Kidney epithelial cell (primary cell): Measurements from ENCODE around the gene PLA2G2D. TPM values are rescaled to one million over a fixed set of nuclear protein-coding genes. Genes with fewer than 3 reads are reported as not detected.

ENCODE experiments used
- DNase-seq: peaks from one replicate; pipeline ENCODE4 v3.0.0-alpha.2; 2010; ENCODE audit warnings: low read depth
- H3K27me3 ChIP-seq: 2 replicates; pipeline ENCODE4 v1.6.0; 2011; ENCODE audit warnings: low read length; ENCODE audit not compliant: control insufficient read depth, insufficient read depth
- H3K36me3 ChIP-seq: 2 replicates; pipeline ENCODE4 v1.5.1; 2011; ENCODE audit warnings: low read length; ENCODE audit not compliant: control insufficient read depth, insufficient read depth
- H3K4me3 ChIP-seq: 2 replicates; pipeline ENCODE4 v1.5.1; 2011; ENCODE audit warnings: low read depth, mild to moderate bottlenecking, control low read depth, low read length
- CTCF ChIP-seq: IDR thresholded peaks from 2 replicates; pipeline ENCODE4 v1.5.1; 2011; ENCODE audit warnings: mild to moderate bottlenecking, moderate library complexity, low read length, control low read depth, inconsistent platforms; ENCODE audit not compliant: insufficient read depth, poor library complexity, severe bottlenecking
- total RNA-seq: library from RNA; depleted of rRNA; stranded (reverse); fragments of >200 nt; gene quantifications from 2 replicates; pipeline ENCODE4 v1.2.3, GENCODE V29; 2015

PLA2G2D gene
- total RNA-seq, 1 donor from 2014 or later, result not detected

GRCh38 chr1:20151906-20152598 lies 32.7 kb upstream of the PLA2G2D start:
- Histone ChIP-seq H3K36me3 (no peaks in the 10 kb centered on the region), H3K4me3 (peak overlapping the region; percentile 26), H3K27me3 (no peaks in the 10 kb centered on the region)
- TF ChIP-seq CTCF, result peak; percentile 87
- peak; percentile 21 for DNase-seq

DNA sequence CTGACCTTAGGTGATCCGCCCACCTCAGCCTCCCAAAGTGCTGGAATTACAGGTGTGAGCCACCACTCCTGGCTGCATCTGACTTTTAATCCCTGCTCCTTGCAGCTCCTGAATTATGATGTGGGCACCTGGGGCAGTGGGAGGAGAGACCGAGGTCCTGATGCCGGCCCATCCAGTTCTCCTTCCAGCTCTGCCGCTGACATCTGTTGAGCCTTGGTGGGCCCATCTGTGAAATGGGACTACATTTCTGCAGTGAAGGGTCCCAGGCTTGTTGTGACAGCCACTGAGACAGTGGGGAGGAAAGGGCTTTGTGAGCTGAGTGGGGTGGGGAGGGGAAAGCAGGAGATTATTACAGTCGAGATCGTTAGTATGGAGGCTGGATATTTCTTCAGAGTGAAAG lies 31.6 kb upstream of the PLA2G2D start:
- H3K36me3 ChIP-seq, result no peaks in the 10 kb centered on the region
- no peak overlapping the region for H3K4me3 ChIP-seq
- no peak for DNase-seq
- no peak for TF ChIP-seq CTCF
- H3K27me3 ChIP-seq, result no peaks in the 10 kb centered on the region

DNA sequence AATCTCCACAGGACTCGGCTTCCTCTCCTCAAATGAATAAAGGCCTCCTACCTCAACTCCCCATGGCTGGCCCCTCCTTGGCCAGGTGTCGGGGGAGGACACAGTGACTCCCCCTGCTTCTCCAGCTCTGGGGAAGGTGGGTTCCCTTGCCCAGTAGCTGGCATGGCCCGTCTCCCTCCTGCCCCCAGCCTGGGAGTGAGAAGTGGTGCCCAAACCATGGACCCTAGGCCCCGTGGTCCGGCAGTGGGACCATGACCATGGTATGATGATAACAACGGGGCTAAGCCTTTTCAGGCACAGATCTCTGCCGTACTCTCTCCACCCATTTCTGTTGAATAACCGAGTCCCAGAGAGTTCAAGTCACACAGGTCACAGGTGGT lies 31.0 kb upstream of the PLA2G2D start:
- no peak for DNase-seq
- H3K27me3 ChIP-seq, result no peaks in the 10 kb centered on the region
- no peak for TF ChIP-seq CTCF
- no peak overlapping the region for H3K4me3 ChIP-seq
- H3K36me3 ChIP-seq, result no peaks in the 10 kb centered on the region

DNA sequence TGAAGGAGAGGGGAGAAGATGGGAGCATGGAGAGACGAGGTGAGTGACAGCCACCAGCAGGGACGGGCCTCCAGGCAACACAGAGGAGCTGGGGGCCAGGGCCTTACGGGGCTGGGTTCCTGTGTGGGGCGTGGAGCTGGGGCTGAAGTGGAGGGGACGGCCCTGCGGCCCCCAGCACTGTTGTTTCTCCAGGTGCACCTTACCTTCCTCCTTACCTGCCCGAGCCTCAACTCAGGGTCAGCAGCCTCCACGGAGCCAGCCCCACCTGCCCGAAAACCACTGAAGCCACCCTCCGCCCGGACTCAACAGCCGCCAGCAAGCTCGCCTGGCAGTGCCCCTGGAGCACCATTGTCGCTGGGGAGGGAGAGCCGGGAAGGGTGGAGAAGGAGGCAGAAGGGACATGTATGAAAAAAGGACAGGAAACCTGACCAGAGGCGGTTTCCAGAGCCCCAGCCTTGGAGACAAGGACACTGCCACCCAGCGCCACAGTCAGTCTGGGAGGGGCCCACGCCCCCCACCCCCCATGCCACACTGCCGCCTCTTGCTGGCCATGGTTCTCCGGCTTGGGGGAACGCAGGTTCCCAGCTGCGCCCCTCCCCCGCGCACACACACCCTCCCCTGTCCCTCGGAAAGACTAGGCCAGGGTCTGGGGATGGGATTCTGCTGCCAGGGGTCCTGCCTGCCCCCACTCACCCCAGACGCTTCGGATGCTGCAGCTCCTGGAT lies 30.4 kb upstream of the PLA2G2D start:
- DNase-seq, result no peak
- Histone ChIP-seq H3K27me3 (no peaks in the 10 kb centered on the region), H3K4me3 (no peak overlapping the region), H3K36me3 (no peaks in the 10 kb centered on the region)
- no peak for TF ChIP-seq CTCF

DNA sequence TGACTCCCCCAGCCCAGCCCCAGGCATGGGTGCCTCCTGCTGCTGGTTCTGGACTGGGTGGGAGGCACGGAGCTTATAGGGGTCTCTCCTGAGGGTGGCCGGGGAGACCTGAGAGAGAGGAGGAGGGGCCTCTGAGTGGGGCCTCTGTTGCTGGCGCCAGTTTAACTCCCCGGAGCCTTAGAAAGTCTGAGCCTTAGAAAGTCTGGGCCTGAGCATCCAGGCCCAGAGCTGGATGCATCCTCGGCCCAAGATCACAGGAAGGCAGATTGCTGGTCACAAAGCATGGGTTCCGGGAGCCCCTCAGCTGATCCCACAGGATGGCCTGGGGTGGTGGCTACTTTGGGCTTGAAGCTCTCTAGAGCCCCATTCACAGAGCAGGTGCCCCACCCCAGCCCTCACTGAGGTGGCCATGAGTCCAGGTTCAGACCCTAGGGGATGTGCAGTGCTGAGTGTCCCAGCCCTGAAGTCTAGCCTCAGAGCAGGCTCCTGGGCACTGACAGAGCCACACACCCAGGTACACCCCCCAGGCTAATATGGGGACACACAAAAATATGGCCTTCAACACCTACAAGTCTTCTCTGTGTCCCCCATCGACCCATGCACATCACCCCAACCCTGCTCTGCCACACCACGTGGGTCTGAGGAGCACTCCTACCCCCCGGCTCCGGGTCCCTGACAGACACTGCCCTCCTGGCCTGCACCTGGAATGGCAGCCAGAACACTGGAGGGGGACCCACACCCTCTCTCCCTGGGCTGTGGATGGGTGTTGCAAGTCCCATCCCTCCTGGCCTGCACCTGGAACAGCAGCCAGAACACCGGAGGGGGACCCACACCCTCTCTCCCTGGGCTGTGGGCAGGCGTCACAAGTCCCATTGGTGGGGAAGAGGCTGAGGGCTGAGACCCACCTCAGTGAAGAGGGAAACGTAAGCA lies 29.5 kb upstream of the PLA2G2D start:
- H3K27me3 ChIP-seq, result no peaks in the 10 kb centered on the region
- TF ChIP-seq CTCF, result no peak

More for the DNA sequence above, 29.5 kb upstream of the PLA2G2D start:
- no peaks in the 10 kb centered on the region for H3K36me3 ChIP-seq
- no peak for DNase-seq
- H3K4me3 ChIP-seq, result no peak overlapping the region
